ENCODE results near the gene PDZD7. TPM values are rescaled to one million over a fixed set of nuclear protein-coding genes. Genes with fewer than 3 reads are reported as not detected.
A peak's percentile ranks its signal among the peaks of the same experiment; 100 is the strongest.

Gene PDZD7
- total and polyA plus RNA-seq, 9 of the 15 experiments (the other 6 are each of a cell fraction or from before 2014, with no cell fraction given) = 0.04 to 0.24 (median 0.08) TPM; not detected in 3

DNA sequence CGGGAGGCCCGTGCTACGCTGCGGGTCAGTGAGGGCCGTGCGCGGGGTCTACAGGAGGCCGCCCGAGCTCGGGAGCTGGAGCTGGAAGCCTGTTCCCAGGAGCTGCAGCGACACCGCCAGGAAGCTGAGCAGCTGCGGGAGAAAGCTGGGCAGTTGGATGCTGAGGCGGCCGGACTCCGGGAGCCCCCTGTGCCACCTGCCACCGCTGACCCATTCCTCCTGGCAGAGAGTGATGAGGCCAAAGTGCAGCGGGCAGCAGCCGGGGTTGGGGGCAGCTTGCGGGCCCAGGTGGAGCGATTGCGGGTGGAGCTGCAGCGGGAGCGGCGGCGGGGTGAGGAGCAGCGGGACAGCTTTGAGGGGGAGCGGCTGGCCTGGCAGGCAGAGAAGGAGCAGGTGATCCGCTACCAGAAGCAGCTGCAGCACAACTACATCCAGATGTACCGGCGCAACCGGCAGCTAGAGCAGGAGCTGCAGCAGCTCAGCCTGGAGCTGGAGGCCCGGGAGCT is 24.3 kb downstream of the PDZD7 start:
- H2AFZ ChIP-seq (ENCODE audit: low read depth, low read length) = no peak overlapping the region
- BruUV-seq (replicated peaks) = no TSS peak
- H3K4me1 ChIP-seq (replicated peaks in 1 of 2; ENCODE audit: control insufficient read depth in 2 of 2, insufficient read depth in 2 of 2, low read length in 2 of 2) = peaks cover 5 to 53% of the 10 kb centered on the region in 2 experiments; a peak in 4 of 5 replicates
- peaks cover 14% of the 10 kb centered on the region for H3K79me2 ChIP-seq (ENCODE audit: control insufficient read depth, insufficient read depth, low read length)
- H3K36me3 ChIP-seq (ENCODE audit: control insufficient read depth, insufficient read depth, low read length) = peaks cover 46% of the 10 kb centered on the region; the same call in 2 of the 3 replicates
- H3K4me2 ChIP-seq (ENCODE audit: insufficient read depth, low read length) = no peak overlapping the region
- DNase-seq (ENCODE audit: extremely low read depth in 1 of 4, low spot score in 3 of 4) (no peak), FAIRE-seq (no peak), ATAC-seq (no peak)
- H3K27ac ChIP-seq (ENCODE audit: extremely low read depth, low read depth, low read length) = no peak overlapping the region
- in situ Hi-C loops (cut with MboI) (no loop called here), intact Hi-C loops (cut with micrococcal nuclease) (no loop called here)
- H3K9me3 ChIP-seq (replicated peaks; ENCODE audit: control insufficient read depth, insufficient read depth, low read depth, low read length) = no peaks in the 10 kb centered on the region
- H3K9me1 ChIP-seq (ENCODE audit: control insufficient read depth, insufficient read depth, low read length) = no peaks in the 10 kb centered on the region
- no peaks in the 10 kb centered on the region for H3K27me3 ChIP-seq (ENCODE audit: control insufficient read depth in 2 of 2, insufficient read depth in 2 of 2, low read length in 2 of 2)
- peak overlapping the region in 1 of 2 experiments; percentile 35; a peak in 1 of 4 replicates for H3K9ac ChIP-seq (ENCODE audit: insufficient read depth in 1 of 2, low read depth in 2 of 2, low read length in 2 of 2)
- TF ChIP-seq FOXA3 (CRISPR knock-in tag; conservative IDR thresholded peaks at IDR 0.05 in 1 of 2, IDR thresholded peaks at IDR 0.05 in 1 of 2) (no peak), NR2C1 (IDR thresholded peaks at IDR 0.05) (no peak), NR2C1 (tag; IDR thresholded peaks at IDR 0.05) (no peak), ZNF134 (CRISPR knock-in tag; conservative IDR thresholded peaks at IDR 0.05) (no peak), RBFOX2 (IDR thresholded peaks at IDR 0.05; ENCODE audit: low read depth, low read length) (0 out of 2 replicates have a peak, but pooled peaks have one; percentile 5), ZSCAN29 (IDR thresholded peaks at IDR 0.05) (no peak)
- TF ChIP-seq, protein P1, sequence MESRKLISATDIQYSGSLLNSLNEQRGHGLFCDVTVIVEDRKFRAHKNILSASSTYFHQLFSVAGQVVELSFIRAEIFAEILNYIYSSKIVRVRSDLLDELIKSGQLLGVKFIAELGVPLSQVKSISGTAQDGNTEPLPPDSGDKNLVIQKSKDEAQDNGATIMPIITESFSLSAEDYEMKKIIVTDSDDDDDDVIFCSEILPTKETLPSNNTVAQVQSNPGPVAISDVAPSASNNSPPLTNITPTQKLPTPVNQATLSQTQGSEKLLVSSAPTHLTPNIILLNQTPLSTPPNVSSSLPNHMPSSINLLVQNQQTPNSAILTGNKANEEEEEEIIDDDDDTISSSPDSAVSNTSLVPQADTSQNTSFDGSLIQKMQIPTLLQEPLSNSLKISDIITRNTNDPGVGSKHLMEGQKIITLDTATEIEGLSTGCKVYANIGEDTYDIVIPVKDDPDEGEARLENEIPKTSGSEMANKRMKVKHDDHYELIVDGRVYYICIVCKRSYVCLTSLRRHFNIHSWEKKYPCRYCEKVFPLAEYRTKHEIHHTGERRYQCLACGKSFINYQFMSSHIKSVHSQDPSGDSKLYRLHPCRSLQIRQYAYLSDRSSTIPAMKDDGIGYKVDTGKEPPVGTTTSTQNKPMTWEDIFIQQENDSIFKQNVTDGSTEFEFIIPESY (CRISPR knock-in tag; IDR thresholded peaks at IDR 0.05) = peak; percentile 93
- POLR2A ChIA-PET = interaction anchor here (0.6 to 1.5 kb wide), 5 partner anchors 11 to 215 kb away, joined by 3 read pairs; no protein-coding TSS in a partner anchor
- H3K4me3 ChIP-seq = no peak overlapping the region
- no peaks in the 10 kb centered on the region for H4K20me1 ChIP-seq (replicated peaks; ENCODE audit: control insufficient read depth, insufficient read depth, low read length)
- 89% methylated on average over 22 of the region's 33 CpGs for WGBS (ENCODE audit: insufficient coverage, low coverage, missing lambda C conversion rate)
- CTCF ChIA-PET (ENCODE audit: low intra/inter-chr PET ratio) = no interaction called here
